ENCODE data around the gene NEMP1. TPM values are rescaled to one million over a fixed set of nuclear protein-coding genes. Genes with fewer than 3 reads are reported as not detected.

NEMP1 gene
- polyA plus RNA-seq, 2 of the 4 experiments (the other 2 are of a cell fraction): 12.7 to 28.4 TPM

DNA sequence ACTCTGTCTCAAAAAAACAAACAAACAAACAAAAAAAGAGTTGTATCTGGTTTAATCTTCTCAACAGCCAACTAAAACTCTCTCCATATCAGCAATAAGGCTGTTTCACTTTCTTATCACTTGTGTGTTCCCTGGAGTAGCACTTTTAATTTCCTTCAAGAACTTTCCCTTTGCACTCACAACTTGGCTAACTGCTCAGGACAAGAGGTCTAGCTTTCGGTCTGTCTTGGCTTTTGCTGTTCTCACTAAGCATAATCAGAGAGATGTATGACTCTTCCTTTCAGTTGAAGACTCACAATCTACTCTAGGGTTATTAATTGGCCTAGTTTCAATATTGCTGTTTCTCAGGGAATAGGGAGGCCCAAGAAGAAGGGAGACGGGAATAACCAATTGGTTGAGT is 12.3 kb downstream of the NEMP1 start:
- 86% methylated on average over 2 of the region's 2 CpGs for WGBS (ENCODE audit: missing lambda C conversion rate)
- TF ChIP-seq SREBF2 (IDR thresholded peaks at IDR 0.05) (no peak), PHF8 (IDR thresholded peaks at IDR 0.05; ENCODE audit: borderline replicate concordance, low read depth) (no peak), KDM5A (IDR thresholded peaks at IDR 0.05) (no peak), EHF (CRISPR knock-in tag; IDR thresholded peaks at IDR 0.05) (no peak), KDM1A (IDR thresholded peaks at IDR 0.05; ENCODE audit: low read depth) (no peak), FOSL2 (IDR thresholded peaks at IDR 0.05) (no peak), FOSL2 (CRISPR knock-in tag; IDR thresholded peaks at IDR 0.05) (no peak)
- TF ChIP-seq, protein P1, sequence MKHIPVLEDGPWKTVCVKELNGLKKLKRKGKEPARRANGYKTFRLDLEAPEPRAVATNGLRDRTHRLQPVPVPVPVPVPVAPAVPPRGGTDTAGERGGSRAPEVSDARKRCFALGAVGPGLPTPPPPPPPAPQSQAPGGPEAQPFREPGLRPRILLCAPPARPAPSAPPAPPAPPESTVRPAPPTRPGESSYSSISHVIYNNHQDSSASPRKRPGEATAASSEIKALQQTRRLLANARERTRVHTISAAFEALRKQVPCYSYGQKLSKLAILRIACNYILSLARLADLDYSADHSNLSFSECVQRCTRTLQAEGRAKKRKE (CRISPR knock-in tag; IDR thresholded peaks at IDR 0.05; ENCODE audit: low read depth): no peak
- TF ChIP-seq, protein P2, sequence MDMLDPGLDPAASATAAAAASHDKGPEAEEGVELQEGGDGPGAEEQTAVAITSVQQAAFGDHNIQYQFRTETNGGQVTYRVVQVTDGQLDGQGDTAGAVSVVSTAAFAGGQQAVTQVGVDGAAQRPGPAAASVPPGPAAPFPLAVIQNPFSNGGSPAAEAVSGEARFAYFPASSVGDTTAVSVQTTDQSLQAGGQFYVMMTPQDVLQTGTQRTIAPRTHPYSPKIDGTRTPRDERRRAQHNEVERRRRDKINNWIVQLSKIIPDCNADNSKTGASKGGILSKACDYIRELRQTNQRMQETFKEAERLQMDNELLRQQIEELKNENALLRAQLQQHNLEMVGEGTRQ (IDR thresholded peaks at IDR 0.05): no peak
- DNase-seq (ENCODE audit: low read depth in 1 of 2, low spot score in 1 of 2): no peak
- FAIRE-seq: no peak
- H3K4me3 ChIP-seq: no peak overlapping the region
- H3K27ac ChIP-seq: no peak overlapping the region
- H3K9me3 ChIP-seq: no peaks in the 10 kb centered on the region
- ChIA-PET POLR2A (no interaction called here), CTCF (interaction anchor here (0.8 to 20.9 kb wide), 14 partner anchors 27 to 173 kb away, joined by 3 to 440 read pairs (median 5); partner anchors contain the start of genes STAT6 and ZBTB39)
- H3K4me2 ChIP-seq: no peak overlapping the region
- H3K4me1 ChIP-seq: 0 out of 3 replicates have a peak, but pooled peaks cover 6% of the 10 kb centered on the region
- ATAC-seq: no peak

DNA sequence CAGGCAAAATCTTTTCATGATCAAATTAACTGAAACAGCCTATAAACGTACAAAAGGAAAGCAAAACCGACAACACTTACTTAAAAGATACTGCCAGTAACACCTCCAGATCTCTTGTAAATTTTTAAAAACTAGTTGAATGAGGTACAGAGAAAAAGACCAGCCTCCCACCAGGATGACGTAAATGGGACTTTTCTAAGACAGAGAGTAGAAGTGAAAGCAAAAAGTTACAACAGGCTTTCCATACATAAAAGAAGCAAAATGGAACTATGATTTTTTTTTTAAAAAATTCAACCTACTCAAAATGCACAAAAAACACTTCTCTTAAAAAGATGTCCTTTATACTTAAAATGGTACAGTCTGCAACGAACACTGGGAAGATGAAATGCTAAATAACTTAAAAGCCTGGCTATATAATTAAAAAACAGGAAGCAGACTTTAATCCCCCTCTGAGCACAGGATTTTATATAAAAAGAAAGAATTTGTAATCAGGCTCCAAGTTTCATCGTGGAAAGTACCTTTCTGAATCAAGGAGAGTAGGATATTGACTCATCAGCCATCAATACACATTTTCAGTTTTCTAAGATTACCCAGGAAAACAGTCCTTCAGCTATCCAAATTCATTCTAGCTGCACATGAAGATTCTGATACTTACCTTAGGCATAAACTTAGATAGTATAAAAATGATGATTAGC is 14.5 kb downstream of the NEMP1 start:
- ChIA-PET POLR2A (no interaction called here), CTCF (interaction anchor here (1.0 to 8.5 kb wide), 6 partner anchors 15 to 119 kb away, joined by 3 to 161 read pairs (median 13); partner anchors contain the start of genes MYO1A, STAT6 and ZBTB39)
- DNase-seq (ENCODE audit: low read depth in 1 of 2, low spot score in 1 of 2) (no peak), FAIRE-seq (no peak), ATAC-seq (no peak)
- Histone ChIP-seq H3K4me2 (no peak overlapping the region), H3K4me1 (0 out of 3 replicates have a peak, but pooled peaks cover 6% of the 10 kb centered on the region), H3K27ac (no peak overlapping the region), H3K9me3 (no peaks in the 10 kb centered on the region), H3K4me3 (no peak overlapping the region)
- TF ChIP-seq HOXB13 (CRISPR knock-in tag; IDR thresholded peaks at IDR 0.05; ENCODE audit: low read depth): no peak
- no peak for TF ChIP-seq KDM1A (IDR thresholded peaks at IDR 0.05; ENCODE audit: low read depth)
- WGBS (ENCODE audit: missing lambda C conversion rate): 66% methylated on average over 5 of the region's 5 CpGs

DNA sequence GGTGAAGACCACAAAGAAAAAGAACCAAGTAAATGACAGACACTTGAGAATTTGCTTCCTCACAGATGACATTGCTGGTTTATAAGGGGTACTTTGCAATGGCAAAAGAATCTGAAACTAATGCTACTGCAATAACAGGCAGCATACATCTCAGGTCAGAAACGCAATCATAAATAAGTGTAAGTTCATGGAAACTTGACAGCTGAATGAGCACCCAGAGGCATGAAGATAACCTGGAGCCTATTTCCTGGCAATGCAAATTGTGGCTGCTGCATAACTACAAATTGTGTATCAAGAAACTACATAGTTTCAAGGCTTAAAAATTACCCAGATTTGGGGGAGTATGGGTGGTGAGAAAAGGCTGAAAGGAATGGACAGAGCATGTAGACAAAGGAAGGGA is 20.1 kb downstream of the NEMP1 start:
- Histone ChIP-seq H3K27ac (no peak overlapping the region), H3K9me3 (no peaks in the 10 kb centered on the region), H3K4me1 (no peaks in the 10 kb centered on the region), H3K4me3 (no peak overlapping the region), H3K4me2 (no peak overlapping the region)
- CTCF ChIA-PET: interaction anchor here (0.5 to 8.5 kb wide), 7 partner anchors 10 to 332 kb away, joined by 3 to 161 read pairs (median 8); partner anchors contain the start of genes STAT6 and ZBTB39
- WGBS (ENCODE audit: missing lambda C conversion rate): 97% methylated on average over 1 of the region's 1 CpG
- TF ChIP-seq CBX2 (IDR thresholded peaks at IDR 0.05; ENCODE audit: borderline replicate concordance, low read depth) (no peak), FOXS1 (CRISPR knock-in tag; IDR thresholded peaks at IDR 0.05) (no peak), HOXB5 (CRISPR knock-in tag; IDR thresholded peaks at IDR 0.05) (no peak)
- ATAC-seq (no peak), FAIRE-seq (no peak), DNase-seq (ENCODE audit: low read depth in 1 of 2, low spot score in 1 of 2) (no peak)
- POLR2A ChIA-PET: no interaction called here

DNA sequence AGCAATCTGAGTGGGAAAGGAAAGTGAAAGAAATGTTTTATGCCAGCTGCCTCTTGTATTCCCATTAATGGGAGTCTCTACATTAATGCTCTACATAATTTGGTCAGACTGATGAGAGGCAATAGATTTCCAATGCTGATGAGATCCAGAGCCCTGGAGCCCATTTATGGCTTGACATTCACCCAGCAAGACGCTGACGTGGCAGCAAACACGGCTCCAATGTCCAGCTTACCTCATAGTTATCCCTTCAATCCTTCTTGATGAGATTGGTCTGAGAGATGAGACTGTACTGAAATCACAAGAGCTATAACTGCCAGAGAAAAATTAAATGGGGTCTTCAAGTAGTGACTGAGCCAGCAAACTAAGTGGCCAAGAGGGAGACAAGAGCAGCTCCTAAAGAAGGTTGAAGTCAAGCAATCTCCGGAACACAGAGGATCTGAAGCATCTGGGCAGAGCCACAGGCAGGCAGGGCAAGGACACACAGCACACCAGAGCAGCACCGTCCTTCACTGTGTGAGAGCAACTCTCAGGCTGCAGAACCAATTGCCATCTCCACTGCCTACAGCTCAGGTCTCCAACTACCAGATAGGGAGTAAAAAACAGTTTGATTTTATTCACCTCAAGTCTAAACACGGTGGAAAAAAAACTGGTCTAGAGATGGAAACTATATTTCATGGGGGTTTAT is 21.4 kb downstream of the NEMP1 start:
- no peaks in the 10 kb centered on the region for H3K9me3 ChIP-seq
- FAIRE-seq (no peak), DNase-seq (ENCODE audit: low read depth in 1 of 2, low spot score in 1 of 2) (no peak), ATAC-seq (no peak)
- no peak for TF ChIP-seq JUNB (IDR thresholded peaks at IDR 0.05)
- no peak for TF ChIP-seq RCOR1 (IDR thresholded peaks at IDR 0.05; ENCODE audit: low read depth, low read length)
- TF ChIP-seq, protein P3, sequence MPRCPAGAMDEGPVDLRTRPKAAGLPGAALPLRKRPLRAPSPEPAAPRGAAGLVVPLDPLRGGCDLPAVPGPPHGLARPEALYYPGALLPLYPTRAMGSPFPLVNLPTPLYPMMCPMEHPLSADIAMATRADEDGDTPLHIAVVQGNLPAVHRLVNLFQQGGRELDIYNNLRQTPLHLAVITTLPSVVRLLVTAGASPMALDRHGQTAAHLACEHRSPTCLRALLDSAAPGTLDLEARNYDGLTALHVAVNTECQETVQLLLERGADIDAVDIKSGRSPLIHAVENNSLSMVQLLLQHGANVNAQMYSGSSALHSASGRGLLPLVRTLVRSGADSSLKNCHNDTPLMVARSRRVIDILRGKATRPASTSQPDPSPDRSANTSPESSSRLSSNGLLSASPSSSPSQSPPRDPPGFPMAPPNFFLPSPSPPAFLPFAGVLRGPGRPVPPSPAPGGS (IDR thresholded peaks at IDR 0.05): no peak
- TF ChIP-seq HDAC2 (IDR thresholded peaks at IDR 0.05): no peak
- TF ChIP-seq MAZ (IDR thresholded peaks at IDR 0.05; ENCODE audit: borderline replicate concordance, low read depth, low read length): no peak
- no peak for TF ChIP-seq RFX5 (IDR thresholded peaks at IDR 0.05)
- no peak for TF ChIP-seq NFE2L2 (conservative IDR thresholded peaks at IDR 0.05; ENCODE audit: low read length)
- TF ChIP-seq, protein P4, sequence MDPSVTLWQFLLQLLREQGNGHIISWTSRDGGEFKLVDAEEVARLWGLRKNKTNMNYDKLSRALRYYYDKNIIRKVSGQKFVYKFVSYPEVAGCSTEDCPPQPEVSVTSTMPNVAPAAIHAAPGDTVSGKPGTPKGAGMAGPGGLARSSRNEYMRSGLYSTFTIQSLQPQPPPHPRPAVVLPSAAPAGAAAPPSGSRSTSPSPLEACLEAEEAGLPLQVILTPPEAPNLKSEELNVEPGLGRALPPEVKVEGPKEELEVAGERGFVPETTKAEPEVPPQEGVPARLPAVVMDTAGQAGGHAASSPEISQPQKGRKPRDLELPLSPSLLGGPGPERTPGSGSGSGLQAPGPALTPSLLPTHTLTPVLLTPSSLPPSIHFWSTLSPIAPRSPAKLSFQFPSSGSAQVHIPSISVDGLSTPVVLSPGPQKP (IDR thresholded peaks at IDR 0.05; ENCODE audit: low read depth, low read length): no peak
- TF ChIP-seq PHF8 (IDR thresholded peaks at IDR 0.05; ENCODE audit: borderline replicate concordance, low read depth): no peak
- no peaks in the 10 kb centered on the region for H3K4me1 ChIP-seq
- POLR2A ChIA-PET: no interaction called here
- H3K4me2 ChIP-seq: no peak overlapping the region
- H3K27ac ChIP-seq: no peak overlapping the region
- CTCF ChIA-PET: interaction anchor here (0.7 to 8.5 kb wide), 13 partner anchors 8 to 299 kb away, joined by 3 to 161 read pairs (median 5); partner anchors contain the start of genes STAT6 and ZBTB39
- no peak overlapping the region for H3K4me3 ChIP-seq
- WGBS (ENCODE audit: missing lambda C conversion rate): 89% methylated on average over 6 of the region's 6 CpGs
